Esophagus muscularis mucosa (tissue), 4 donors: ENCODE measurements around the gene FGF14. TPM values are rescaled to one million over a fixed set of nuclear protein-coding genes. Genes with fewer than 3 reads are reported as not detected.
A peak's percentile ranks its signal among the peaks of the same experiment; 100 is the strongest.
"Not testable (repeated sequence)": the region's sequence is repeated elsewhere in the genome, so short reads cannot be mapped to it uniquely, and the experiment has no call there.

Source experiments
- DNase-seq: peaks from one replicate; pipeline ENCODE4 v3.0.0-alpha.2; 2017; ENCODE audit errors: extremely low spot score
- H3K27ac ChIP-seq, 4 donors: fragments of 200-600 bp; sonication (generic); replicated peaks in 1 of 4; 1 replicate in 3 of 4; 2 replicates in 1 of 4; pipeline ENCODE4 v1.5.1; 2016 to 2019; ENCODE audit warnings: mild to moderate bottlenecking in 1 of 4
- H3K27me3 ChIP-seq, 4 donors: fragments of 200-600 bp; sonication (generic); one replicate each; pipeline versions ENCODE4 v1.5.1 to v1.6.0; 2016 to 2019
- H3K36me3 ChIP-seq, 4 donors: fragments of 200-600 bp; sonication (generic); one replicate each; pipeline ENCODE4 v1.5.1; 2016 to 2019
- H3K4me1 ChIP-seq, 4 donors: fragments of 200-600 bp; sonication (generic); one replicate each; pipeline ENCODE4 v1.5.1; 2016 to 2019
- H3K4me3 ChIP-seq, 4 donors: fragments of 200-600 bp; sonication (generic); 1 replicate in 2 of 4; 2 replicates in 2 of 4; pipeline ENCODE4 v1.5.1; 2016 to 2019; ENCODE audit warnings: mild to moderate bottlenecking in 4 of 4, moderate library complexity in 1 of 4
- H3K9me3 ChIP-seq, 4 donors: fragments of 200-600 bp; sonication (generic); 1 replicate in 3 of 4; 2 replicates in 1 of 4; pipeline ENCODE4 v1.5.1; 2016 to 2019
- EP300 ChIP-seq: sonication (generic); formaldehyde crosslinking; IDR thresholded peaks from one replicate; pipeline ENCODE4 v1.6.1; 2017; ENCODE audit warnings: antibody characterized with exemption
- POLR2A ChIP-seq: fragments of 450-650 bp; IDR thresholded peaks from one replicate; pipeline ENCODE4 v1.6.1; 2017; ENCODE audit warnings: antibody characterized with exemption, moderate library complexity, mild to moderate bottlenecking, low read depth
- POLR2AphosphoS5 ChIP-seq, 2 donors: sonication (generic); formaldehyde crosslinking; IDR thresholded peaks; one replicate each; pipeline ENCODE4 v1.6.1; 2017; ENCODE audit warnings: antibody characterized with exemption in 2 of 2
- WGBS: methylation state at CpG from one replicate; pipeline ENCODE4 v1.1.5; 2018; 5-methylcytosine and 5-hydroxymethylcytosine counted together
- intact Hi-C: fragments of 100-400 bp; cut with DNase I; formaldehyde crosslinking; loops from one replicate; pipeline ENCODE4 v1.15.1; 2023
- total RNA-seq, 4 donors: library from RNA; depleted of rRNA; stranded (reverse); fragments of >200 nt; gene quantifications; one replicate each; pipeline versions ENCODE4 v1.1.0 to v1.2.1, GENCODE V29; 2016
- TF ChIP-seq, protein P1 (sequence below), 3 experiments: fragments of 200-600 bp in 2 of 3; fragments of 450-650 bp in 1 of 3; sonication (generic) in 2 of 3; IDR thresholded peaks; one replicate each; pipeline ENCODE4 v1.5.1; 2017 to 2019; ENCODE audit warnings: antibody characterized with exemption in 3 of 3, mild to moderate bottlenecking in 2 of 3, moderate library complexity in 1 of 3

The FGF14 gene
- total RNA-seq, 4 donors from 2014 or later: 0.33 to 2.1 (median 0.87) TPM

- no peak overlapping the region for H3K27ac ChIP-seq
- no peak for TF ChIP-seq POLR2AphosphoS5 (IDR thresholded peaks at IDR 0.05)
- no peak for TF ChIP-seq EP300
- 41% methylated on average over 5 of the region's 5 CpGs for WGBS
These were observed 304.1 kb downstream of the FGF14 start for GRCh38 chr13:102097708-102098107.

GRCh38 chr13:102093288-102093687, 308.6 kb downstream of the FGF14 start:
- H3K36me3 ChIP-seq, H3K9me3 ChIP-seq, H3K27ac ChIP-seq, H3K4me3 ChIP-seq, H3K27me3 ChIP-seq, intact Hi-C loops, DNase-seq: not testable (repeated sequence)
- H3K4me1 ChIP-seq: peaks cover 0 to 20% (median 6%) of the 10 kb centered on the region in 4 donors

More at GRCh38 chr13:102097708-102098107, 304.1 kb downstream of the FGF14 start:
- intact Hi-C loops: no loop called here
- no peaks in the 10 kb centered on the region for H3K4me1 ChIP-seq
- no peaks in the 10 kb centered on the region for H3K9me3 ChIP-seq
- no peak for DNase-seq
- H3K4me3 ChIP-seq: no peak overlapping the region
- no peaks in the 10 kb centered on the region for H3K27me3 ChIP-seq
- H3K36me3 ChIP-seq: no peaks in the 10 kb centered on the region

- no peak overlapping the region for H3K4me3 ChIP-seq
- WGBS: 58% methylated on average over 3 of the region's 3 CpGs
- H3K27ac ChIP-seq: no peak overlapping the region
- H3K4me1 ChIP-seq: peaks cover 0 to 20% (median 6%) of the 10 kb centered on the region in 4 donors
- no peaks in the 10 kb centered on the region for H3K27me3 ChIP-seq
- H3K9me3 ChIP-seq: no peaks in the 10 kb centered on the region
- intact Hi-C loops: no loop called here
- DNase-seq: no peak
- no peaks in the 10 kb centered on the region for H3K36me3 ChIP-seq
- TF ChIP-seq POLR2A (no peak), POLR2AphosphoS5 (IDR thresholded peaks at IDR 0.05) (no peak), EP300 (no peak)
- TF ChIP-seq, protein P1, sequence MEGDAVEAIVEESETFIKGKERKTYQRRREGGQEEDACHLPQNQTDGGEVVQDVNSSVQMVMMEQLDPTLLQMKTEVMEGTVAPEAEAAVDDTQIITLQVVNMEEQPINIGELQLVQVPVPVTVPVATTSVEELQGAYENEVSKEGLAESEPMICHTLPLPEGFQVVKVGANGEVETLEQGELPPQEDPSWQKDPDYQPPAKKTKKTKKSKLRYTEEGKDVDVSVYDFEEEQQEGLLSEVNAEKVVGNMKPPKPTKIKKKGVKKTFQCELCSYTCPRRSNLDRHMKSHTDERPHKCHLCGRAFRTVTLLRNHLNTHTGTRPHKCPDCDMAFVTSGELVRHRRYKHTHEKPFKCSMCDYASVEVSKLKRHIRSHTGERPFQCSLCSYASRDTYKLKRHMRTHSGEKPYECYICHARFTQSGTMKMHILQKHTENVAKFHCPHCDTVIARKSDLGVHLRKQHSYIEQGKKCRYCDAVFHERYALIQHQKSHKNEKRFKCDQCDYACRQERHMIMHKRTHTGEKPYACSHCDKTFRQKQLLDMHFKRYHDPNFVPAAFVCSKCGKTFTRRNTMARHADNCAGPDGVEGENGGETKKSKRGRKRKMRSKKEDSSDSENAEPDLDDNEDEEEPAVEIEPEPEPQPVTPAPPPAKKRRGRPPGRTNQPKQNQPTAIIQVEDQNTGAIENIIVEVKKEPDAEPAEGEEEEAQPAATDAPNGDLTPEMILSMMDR (IDR thresholded peaks at IDR 0.05): no peak
These were observed 310.6 kb downstream of the FGF14 start for GRCh38 chr13:102091231-102091630.

GRCh38 chr13:102090532-102090931, 311.3 kb downstream of the FGF14 start:
- H3K4me1 ChIP-seq: peaks cover 0 to 20% (median 6%) of the 10 kb centered on the region in 4 donors
- no peak overlapping the region for H3K27ac ChIP-seq
- no peak overlapping the region for H3K4me3 ChIP-seq
- 59% methylated on average over 8 of the region's 8 CpGs for WGBS
- no peaks in the 10 kb centered on the region for H3K36me3 ChIP-seq
- TF ChIP-seq POLR2A: no peak
- TF ChIP-seq, protein P1 (IDR thresholded peaks at IDR 0.05): no peak
- TF ChIP-seq POLR2AphosphoS5 (IDR thresholded peaks at IDR 0.05): no peak
- TF ChIP-seq EP300: no peak
- no peaks in the 10 kb centered on the region for H3K9me3 ChIP-seq
- no peaks in the 10 kb centered on the region for H3K27me3 ChIP-seq
- intact Hi-C loops: no loop called here
- DNase-seq: no peak

DNA sequence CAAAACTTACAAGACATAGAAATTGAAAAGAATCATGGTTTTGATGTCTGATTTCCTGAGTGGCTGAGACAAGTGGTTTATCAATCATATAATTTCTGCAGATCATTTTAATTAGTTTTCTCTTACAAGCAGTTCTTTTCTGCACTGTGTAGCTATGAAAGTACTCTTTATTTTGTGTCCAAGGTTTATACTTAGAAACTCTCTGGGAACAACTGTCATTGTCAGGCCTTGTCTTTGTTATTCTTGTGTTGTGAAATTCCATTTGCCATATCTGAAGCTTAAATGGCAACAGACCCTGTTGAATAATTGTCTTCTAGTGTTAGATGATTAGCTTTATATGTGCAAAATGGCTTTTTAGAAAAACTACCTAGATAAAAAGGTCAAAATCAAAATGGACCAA, 312.1 kb downstream of the FGF14 start:
- no peak for TF ChIP-seq POLR2AphosphoS5 (IDR thresholded peaks at IDR 0.05)
- no peak overlapping the region for H3K4me3 ChIP-seq
- no peak overlapping the region for H3K27ac ChIP-seq
- intact Hi-C loops: no loop called here
- no peaks in the 10 kb centered on the region for H3K36me3 ChIP-seq
- no peaks in the 10 kb centered on the region for H3K9me3 ChIP-seq
- no peak for DNase-seq
- H3K4me1 ChIP-seq: peaks cover 0 to 20% (median 6%) of the 10 kb centered on the region in 4 donors
- no peaks in the 10 kb centered on the region for H3K27me3 ChIP-seq

DNA sequence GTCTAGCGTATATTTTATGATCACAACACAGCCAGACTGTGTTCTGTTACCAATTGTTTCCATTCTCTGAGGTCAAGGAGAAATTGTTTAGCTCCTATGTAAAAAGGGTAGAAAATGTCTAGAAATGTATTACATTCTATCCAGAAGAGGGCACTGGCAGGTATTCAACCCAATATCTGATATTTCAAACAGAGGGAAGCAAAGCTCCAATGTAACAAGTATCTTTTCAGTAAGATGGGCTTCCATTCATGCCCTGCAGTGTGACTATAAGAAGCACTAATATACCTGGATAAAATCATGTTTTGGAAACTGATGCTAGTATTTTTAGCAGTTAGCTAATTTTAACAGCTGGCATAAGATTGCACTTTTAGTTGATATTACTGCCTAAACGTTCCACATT, 312.7 kb downstream of the FGF14 start:
- Histone ChIP-seq H3K27me3 (no peaks in the 10 kb centered on the region), H3K36me3 (no peaks in the 10 kb centered on the region), H3K4me1 (peaks cover 0 to 20% (median 6%) of the 10 kb centered on the region in 4 donors), H3K4me3 (no peak overlapping the region), H3K27ac (no peak overlapping the region), H3K9me3 (no peaks in the 10 kb centered on the region)
- no peak for TF ChIP-seq POLR2AphosphoS5 (IDR thresholded peaks at IDR 0.05)
- TF ChIP-seq, protein P1 (IDR thresholded peaks at IDR 0.05): peak in 2 of 3 experiments; percentile 2 to 11
- 57% methylated on average over 2 of the region's 2 CpGs for WGBS
- DNase-seq: no peak
- intact Hi-C loops: no loop called here
